ENCODE data around the gene TBC1D1.

The TBC1D1 gene

DNA sequence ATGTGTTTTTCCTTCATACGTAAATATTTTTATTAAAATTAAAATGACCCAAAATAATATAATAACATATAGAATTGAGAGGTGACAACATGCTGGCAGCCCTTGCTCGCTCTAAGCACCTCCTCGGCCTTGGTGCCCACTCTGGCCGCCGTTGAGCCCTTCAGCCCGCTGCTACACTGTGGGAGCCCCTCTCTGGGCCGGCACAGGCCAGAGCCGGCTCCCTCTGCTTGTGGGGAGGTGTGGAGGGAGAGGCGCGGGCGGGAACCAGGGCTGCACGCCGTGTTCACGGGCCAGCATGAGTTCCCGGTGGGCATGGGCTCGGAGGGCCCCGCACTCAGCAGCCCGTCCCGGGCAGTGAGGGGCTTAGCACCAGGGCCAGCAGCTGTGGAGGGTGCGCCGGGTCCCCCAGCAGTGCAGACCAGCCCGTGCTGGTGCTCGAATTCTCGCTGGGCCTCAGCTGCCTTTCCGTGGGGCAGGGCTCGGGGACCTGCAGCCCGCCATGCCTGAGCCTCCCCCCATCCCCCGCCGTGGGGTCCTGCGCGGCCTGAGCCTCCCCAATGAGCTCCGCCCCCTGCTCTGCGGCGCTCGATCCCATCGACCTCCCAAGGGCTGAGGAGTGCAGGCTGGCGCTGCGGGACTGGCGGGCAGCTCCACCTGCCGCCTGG is 291.6 kb downstream of the TBC1D1 start:
- no peak for DNase-seq

DNA sequence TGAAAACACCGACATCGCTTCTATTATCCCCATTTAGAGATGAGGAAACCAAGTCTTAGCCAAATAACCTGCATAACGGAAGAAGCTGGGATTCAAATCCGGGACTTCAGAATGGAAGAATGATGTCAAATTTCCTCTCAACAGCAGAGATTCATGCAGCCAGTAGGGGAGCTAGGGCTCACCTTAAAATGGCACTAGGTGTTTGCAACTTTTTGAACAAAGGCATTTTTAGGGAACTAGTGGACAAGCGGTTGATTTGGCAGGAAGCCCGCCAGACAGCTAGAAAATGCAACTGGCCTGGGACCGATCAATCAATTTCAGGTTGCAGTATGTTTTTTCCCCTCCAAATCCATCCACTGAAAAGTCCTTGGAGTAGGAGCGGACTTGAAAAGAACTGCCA is 293.5 kb downstream of the TBC1D1 start:
- DNase-seq, result no peak

DNA sequence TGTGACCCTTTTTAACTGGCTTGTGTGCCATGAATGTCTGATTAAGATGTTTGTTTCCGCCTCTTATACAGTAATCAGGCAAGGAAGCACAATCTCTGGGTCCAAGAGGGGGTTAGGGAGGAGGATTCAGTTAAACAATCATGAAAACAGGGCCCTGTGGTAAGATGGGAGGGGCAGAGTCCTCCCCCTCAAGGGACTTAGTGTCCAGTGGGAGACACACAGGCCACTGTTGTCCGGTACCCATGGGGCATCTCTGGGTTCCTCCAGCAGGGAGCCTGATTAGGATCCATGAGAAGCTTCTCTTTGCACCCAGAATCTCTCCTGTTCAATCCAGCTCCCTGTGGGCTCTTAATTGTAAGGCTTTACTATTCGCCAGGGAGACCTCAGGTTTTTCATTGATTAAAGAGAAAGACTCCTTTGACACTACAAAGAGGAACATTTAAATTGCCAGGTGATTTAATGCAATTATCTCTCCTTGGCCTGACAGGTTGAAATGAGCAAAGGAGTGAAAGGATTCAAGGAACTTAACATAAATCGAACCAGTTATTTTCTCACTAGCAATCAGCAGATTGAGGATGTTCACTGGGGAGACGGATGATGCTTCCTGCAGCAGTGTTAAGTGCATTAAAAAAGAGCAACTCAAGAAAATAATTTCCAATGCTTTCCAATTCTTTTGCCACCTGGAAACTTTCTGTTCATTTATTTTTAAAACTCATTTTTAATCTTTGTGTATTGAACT is 294.7 kb downstream of the TBC1D1 start:
- no peak for DNase-seq

DNA sequence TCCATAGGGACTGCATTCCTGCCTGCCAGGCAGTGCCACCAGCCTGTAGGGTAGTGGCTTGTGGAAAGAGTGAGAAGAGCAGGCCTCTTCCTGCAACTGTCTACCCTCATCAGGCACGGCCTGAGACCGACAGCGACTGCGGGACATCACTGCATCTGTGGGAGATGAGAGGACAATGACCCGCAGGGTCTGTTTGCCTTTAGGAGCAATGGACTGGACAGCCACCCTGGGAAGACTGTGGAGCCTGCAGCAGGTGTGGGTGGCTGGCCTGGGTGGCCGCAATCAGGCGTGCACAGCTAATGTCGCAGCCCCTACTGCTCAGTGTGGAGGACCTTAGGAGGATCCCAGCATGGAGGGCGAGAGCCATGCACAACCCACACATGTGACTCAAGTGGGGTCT is 297.3 kb downstream of the TBC1D1 start:
- DNase-seq, result no peak

DNA sequence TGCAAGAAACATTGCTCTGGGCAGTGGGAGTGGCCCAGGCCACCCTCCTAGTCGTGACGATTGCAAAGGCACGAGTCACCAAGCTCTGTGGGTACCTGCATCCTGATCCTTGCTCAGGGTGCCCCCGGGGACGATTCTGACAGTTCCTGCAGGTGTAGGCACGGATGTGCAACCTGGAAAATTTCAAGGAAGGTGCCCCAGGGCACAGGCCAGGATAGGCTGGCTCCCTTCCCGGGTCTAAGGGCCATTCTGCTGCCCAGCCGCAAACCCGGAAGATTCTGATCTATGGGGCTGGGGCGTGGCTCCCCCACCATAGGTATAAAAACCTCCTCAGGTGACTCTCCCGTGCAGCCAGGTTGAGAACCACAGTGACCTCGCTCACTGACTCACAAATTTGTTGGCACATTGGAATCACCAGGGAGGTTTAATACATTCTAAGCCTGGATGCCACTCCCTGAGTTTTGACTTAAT is 297.8 kb downstream of the TBC1D1 start:
- DNase-seq, result no peak
